HG02840 (cell line): Measurements from ENCODE around the gene MPV17.
"Not testable (repeated sequence)": the region's sequence is repeated elsewhere in the genome, so short reads cannot be mapped to it uniquely, and the experiment has no call there.

Source experiments
- ATAC-seq: cut with Tn5 transposase; IDR thresholded peaks from one replicate; pipeline ENCODE4 v1.9.1; 2021; ENCODE audit warnings: mild to moderate bottlenecking, moderate library complexity, moderate number of reproducible peaks; ENCODE audit not compliant: unreplicated experiment, low FRiP score

The MPV17 gene

DNA sequence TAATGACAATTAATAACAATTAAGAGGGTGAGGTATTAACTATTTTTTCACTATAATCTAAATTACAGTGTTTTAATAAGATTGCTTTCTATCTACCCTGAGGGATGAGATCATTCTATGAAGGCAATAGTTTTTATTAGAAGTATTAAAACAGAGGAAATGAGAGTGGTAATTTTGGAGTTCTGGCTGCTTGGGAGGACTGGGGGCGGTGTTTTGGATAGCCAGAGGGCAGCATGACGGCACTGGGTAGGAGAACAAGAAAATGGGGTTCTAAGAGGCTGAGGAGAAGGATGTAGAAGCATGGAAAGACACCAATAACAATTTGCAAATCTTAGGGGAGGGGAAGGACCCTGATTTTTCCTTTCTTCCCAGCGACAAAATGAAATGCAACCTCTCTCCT is 52.8 kb downstream of the MPV17 start:
- no peak for ATAC-seq

DNA sequence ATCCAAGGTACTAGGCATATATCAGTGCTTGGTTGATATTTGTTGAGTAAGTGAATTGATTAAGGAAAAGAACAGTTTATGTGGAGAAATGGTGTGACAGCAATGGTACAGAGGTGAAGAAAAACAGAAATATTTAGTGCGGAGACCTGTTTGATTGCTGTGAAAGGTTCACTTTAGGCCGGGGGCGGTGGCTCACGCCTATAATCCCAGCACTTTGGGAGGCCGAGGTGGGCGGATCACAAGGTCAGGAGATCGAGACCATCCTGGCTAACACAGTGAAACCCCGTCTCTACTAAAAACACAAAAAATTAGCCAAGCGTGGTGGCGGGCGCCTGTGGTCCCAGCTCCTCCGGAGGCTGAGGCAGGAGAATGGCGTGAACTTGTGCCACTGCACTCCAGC is 54.6 kb downstream of the MPV17 start:
- ATAC-seq = not testable (repeated sequence)

DNA sequence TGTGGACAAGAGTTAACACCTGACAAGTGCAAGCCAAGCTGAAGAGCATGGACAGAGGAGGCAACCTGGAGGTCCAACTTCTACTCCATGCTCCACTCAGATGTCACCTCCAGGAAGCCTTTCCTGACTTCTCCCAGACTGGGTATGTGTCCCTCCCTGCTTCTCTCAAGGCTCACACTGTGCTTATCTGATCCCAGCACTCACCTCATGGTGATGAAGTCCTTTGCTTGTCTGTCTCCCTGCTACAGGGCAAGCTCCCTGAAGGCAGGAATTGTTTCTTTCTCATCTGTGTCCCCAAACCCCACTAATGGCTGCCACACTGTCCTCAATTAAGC is 57.4 kb downstream of the MPV17 start:
- ATAC-seq = no peak

DNA sequence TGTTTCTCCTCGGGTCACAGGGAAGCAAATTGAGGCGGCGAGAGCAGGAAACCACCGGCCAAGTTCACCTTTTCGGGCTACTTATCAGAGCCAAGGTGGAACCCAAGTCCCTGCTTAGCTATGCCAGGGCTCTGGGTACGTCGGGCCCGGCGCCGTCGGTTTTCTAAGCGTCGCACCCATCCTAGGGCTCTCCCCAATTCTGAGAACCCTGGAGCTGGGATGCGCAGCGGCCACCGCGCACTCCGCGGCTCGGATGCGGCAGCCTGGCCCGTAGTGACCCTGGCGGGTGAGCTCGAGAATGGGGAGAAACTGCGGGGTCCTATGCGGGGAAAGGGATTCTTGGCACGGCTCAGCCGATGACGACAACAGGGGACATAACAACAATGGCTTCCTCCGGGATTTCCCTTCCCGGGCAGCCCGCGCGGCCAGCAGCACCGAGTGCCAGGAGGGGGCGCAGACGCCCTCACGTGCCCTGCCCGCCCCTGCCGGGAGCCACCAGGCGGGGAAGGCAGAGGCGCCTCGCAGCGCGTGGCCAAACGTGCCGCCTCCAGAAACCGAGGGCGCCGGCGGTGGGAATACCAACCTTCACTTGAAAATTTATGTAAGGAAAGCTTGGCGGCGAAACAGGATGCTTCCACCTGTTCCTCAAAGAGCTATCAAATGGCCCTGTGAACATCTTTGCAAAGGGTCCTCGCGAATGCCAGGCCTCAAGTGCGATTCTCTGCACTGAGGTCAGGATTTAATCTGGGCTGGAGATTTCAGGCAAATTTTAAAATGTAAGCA is 58.0 kb downstream of the MPV17 start:
- no peak for ATAC-seq

DNA sequence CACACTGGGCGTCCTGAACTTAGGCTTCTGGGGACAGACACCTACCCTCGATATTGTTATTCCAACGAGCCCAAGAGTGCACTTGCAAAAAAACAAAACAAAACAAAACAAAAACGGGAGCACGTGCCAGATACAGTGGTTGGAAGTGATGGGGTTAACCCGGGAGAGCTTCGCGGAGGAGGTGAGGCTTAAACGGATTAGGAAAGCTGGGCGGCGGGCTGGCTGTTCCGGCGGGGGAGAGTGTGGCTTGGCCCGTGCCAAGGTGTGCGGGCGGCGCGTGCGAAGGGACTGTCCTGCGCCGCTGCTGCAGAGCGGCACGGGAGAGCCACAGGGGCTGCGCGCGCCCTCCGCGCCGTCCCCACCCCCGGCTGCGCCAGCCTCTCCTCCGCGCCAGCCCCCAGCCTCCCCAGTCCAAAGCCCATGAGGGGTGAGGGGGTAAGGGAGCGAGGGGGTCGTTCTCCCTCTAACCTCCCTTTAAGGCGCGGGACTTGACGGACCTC is 58.6 kb downstream of the MPV17 start:
- no peak for ATAC-seq

DNA sequence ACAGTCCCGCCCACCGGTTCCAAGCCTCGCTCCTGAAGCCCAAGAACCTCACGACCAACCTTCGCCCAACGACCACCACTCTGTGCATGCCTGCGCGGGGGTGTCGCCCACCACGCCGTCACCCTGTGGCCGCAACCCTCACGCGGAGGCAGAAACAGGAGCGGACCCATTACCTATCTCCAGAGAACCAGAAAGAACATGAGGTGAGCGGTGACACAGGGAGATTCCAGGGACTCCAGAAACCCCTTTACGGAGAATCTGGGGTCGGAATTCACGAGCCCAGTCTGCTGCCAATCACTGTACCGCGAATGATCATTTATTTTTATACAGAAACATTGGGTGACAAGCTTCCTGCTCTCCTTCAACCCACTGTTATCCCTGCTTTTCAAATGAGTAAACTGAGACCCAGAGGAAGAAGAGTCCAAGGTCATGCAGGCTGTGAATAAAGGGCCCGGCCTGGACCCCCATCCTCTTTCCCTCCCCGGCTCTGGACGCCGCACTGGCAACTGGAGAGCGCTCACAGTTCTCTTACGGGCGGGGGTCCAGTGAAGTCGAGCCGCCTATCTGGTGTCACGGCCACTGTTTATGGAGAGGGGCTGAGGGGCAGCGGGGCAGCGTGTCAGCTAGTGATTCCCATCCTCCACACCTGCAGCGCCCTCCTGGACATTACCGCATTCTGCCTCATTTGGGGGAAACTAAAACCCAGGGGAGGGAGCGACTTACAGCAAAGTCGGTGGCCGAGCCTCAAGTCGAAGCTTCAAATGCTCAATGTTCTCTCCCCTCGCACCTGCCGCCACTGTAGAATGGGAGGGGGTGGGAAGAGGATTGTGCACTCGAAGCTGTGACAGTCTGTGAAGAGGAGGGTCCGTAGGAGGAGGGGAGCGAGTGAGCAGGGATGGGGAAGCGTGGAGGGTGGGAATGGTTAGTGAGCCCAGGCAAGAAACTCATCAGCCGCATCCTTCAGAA is 59.3 kb downstream of the MPV17 start:
- ATAC-seq = no peak

GRCh38 chr2:27262379-27263286 is 60.3 kb downstream of the MPV17 start, which contains the start of gene SLC30A3:
Gene SLC30A3, minus strand, starts transcription at chr2:27263047. Its CDS starts 141 bp downstream, at chr2:27262906.
- no peak for ATAC-seq

- ATAC-seq = no peak
Observed at GRCh38 chr2:27261926-27262298, 61.0 kb downstream of the MPV17 start.

GRCh38 chr2:27261241-27261925 is 61.5 kb downstream of the MPV17 start:
- no peak for ATAC-seq
